ENCODE data around the gene HDHD5. TPM values are rescaled to one million over a fixed set of nuclear protein-coding genes. Genes with fewer than 3 reads are reported as not detected.

The HDHD5 gene
- total RNA-seq, 1 experiment from 2014 or later: 51.8 TPM

GRCh38 chr22:17104336-17104935, 54.6 kb downstream of the HDHD5 start:
- Mint-ChIP-seq H3K4me3 (ENCODE audit: unreplicated experiment) (no peak overlapping the region), H3K4me1 (ENCODE audit: insufficient read depth, unreplicated experiment) (no peaks in the 10 kb centered on the region), H3K27me3 (ENCODE audit: insufficient read depth, unreplicated experiment) (no peaks in the 10 kb centered on the region), H3K9me3 (ENCODE audit: unreplicated experiment) (no peaks in the 10 kb centered on the region), H3K27ac (ENCODE audit: low read depth, unreplicated experiment) (no peak overlapping the region), H3K36me3 (ENCODE audit: insufficient read depth, unreplicated experiment) (peaks cover 63% of the 10 kb centered on the region)
- ChIA-PET POLR2A (no interaction called here), CTCF (no interaction called here)
- no TSS peak for BruUV-seq (replicated peaks)
- intact Hi-C loops (cut with micrococcal nuclease): no loop called here
- DNase-seq (ENCODE audit: unreplicated experiment): no peak
- TF ChIP-seq, protein P1, sequence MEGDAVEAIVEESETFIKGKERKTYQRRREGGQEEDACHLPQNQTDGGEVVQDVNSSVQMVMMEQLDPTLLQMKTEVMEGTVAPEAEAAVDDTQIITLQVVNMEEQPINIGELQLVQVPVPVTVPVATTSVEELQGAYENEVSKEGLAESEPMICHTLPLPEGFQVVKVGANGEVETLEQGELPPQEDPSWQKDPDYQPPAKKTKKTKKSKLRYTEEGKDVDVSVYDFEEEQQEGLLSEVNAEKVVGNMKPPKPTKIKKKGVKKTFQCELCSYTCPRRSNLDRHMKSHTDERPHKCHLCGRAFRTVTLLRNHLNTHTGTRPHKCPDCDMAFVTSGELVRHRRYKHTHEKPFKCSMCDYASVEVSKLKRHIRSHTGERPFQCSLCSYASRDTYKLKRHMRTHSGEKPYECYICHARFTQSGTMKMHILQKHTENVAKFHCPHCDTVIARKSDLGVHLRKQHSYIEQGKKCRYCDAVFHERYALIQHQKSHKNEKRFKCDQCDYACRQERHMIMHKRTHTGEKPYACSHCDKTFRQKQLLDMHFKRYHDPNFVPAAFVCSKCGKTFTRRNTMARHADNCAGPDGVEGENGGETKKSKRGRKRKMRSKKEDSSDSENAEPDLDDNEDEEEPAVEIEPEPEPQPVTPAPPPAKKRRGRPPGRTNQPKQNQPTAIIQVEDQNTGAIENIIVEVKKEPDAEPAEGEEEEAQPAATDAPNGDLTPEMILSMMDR (IDR thresholded peaks at IDR 0.05; ENCODE audit: unreplicated experiment): no peak

DNA sequence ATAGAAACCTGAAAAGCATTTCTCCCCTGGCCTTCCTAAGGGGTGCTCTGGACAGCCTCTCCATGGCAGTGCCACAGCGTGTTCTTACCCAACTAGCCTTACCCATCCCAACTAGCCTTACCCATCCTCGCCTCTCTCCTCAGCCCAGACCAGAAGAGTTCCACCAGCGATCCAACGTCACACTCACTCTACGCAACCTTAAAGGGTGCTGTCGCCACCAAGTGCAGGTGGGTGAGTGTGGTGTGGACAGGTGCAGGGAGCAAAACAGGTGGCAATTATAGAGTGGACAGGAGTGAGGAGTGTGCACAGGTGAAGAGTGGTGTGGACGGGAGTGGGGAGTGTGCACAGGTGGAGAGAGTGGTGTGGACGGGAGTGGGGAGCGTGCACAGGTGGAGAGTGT, 55.7 kb downstream of the HDHD5 start:
- no peak overlapping the region for H3K27ac Mint-ChIP-seq (ENCODE audit: low read depth, unreplicated experiment)
- H3K27me3 Mint-ChIP-seq (ENCODE audit: insufficient read depth, unreplicated experiment): no peaks in the 10 kb centered on the region
- BruUV-seq (replicated peaks): no TSS peak
- DNase-seq (ENCODE audit: unreplicated experiment): no peak
- no peaks in the 10 kb centered on the region for H3K9me3 Mint-ChIP-seq (ENCODE audit: unreplicated experiment)
- peaks cover 67% of the 10 kb centered on the region for H3K36me3 Mint-ChIP-seq (ENCODE audit: insufficient read depth, unreplicated experiment)
- TF ChIP-seq, protein P1 (IDR thresholded peaks at IDR 0.05; ENCODE audit: unreplicated experiment): no peak
- intact Hi-C loops (cut with micrococcal nuclease): no loop called here
- H3K4me3 Mint-ChIP-seq (ENCODE audit: unreplicated experiment): no peak overlapping the region
- no peaks in the 10 kb centered on the region for H3K4me1 Mint-ChIP-seq (ENCODE audit: insufficient read depth, unreplicated experiment)
- ChIA-PET CTCF (interaction anchor here (0.6 kb wide), 1 partner anchor 10 kb away, joined by 4 read pairs; no protein-coding TSS in a partner anchor), POLR2A (no interaction called here)

GRCh38 chr22:17102297-17102667, 56.8 kb downstream of the HDHD5 start:
- TF ChIP-seq, protein P1 (IDR thresholded peaks at IDR 0.05; ENCODE audit: unreplicated experiment): no peak
- ChIA-PET POLR2A (no interaction called here), CTCF (interaction anchor here (1.3 kb wide), 1 partner anchor 70 kb away, joined by 3 read pairs; no protein-coding TSS in a partner anchor)
- intact Hi-C loops (cut with micrococcal nuclease): no loop called here
- Mint-ChIP-seq H3K4me1 (ENCODE audit: insufficient read depth, unreplicated experiment) (no peaks in the 10 kb centered on the region), H3K4me3 (ENCODE audit: unreplicated experiment) (no peak overlapping the region), H3K9me3 (ENCODE audit: unreplicated experiment) (no peaks in the 10 kb centered on the region), H3K36me3 (ENCODE audit: insufficient read depth, unreplicated experiment) (peaks cover 66% of the 10 kb centered on the region), H3K27ac (ENCODE audit: low read depth, unreplicated experiment) (no peak overlapping the region), H3K27me3 (ENCODE audit: insufficient read depth, unreplicated experiment) (no peaks in the 10 kb centered on the region)
- no TSS peak for BruUV-seq (replicated peaks)
- DNase-seq (ENCODE audit: unreplicated experiment): no peak

- intact Hi-C loops (cut with micrococcal nuclease): no loop called here
- POLR2A ChIA-PET: interaction anchor here (0.8 kb wide), 1 partner anchor 9 kb away, joined by 4 read pairs; no protein-coding TSS in a partner anchor
- no TSS peak for BruUV-seq (replicated peaks)
- H3K27ac Mint-ChIP-seq (ENCODE audit: low read depth, unreplicated experiment): no peak overlapping the region
- H3K27me3 Mint-ChIP-seq (ENCODE audit: insufficient read depth, unreplicated experiment): no peaks in the 10 kb centered on the region
- no peaks in the 10 kb centered on the region for H3K4me1 Mint-ChIP-seq (ENCODE audit: insufficient read depth, unreplicated experiment)
- H3K9me3 Mint-ChIP-seq (ENCODE audit: unreplicated experiment): no peaks in the 10 kb centered on the region
- H3K36me3 Mint-ChIP-seq (ENCODE audit: insufficient read depth, unreplicated experiment): peaks cover 70% of the 10 kb centered on the region
- DNase-seq (ENCODE audit: unreplicated experiment): no peak
- no peak overlapping the region for H3K4me3 Mint-ChIP-seq (ENCODE audit: unreplicated experiment)
- CTCF ChIA-PET: interaction anchor here (0.5 to 1.3 kb wide), 3 partner anchors 70 to 395 kb away, joined by 3 to 5 read pairs (median 3); no protein-coding TSS in a partner anchor
- TF ChIP-seq, protein P1 (IDR thresholded peaks at IDR 0.05; ENCODE audit: unreplicated experiment): no peak
These were observed 57.4 kb downstream of the HDHD5 start for GRCh38 chr22:17101475-17102296.
